Glomerular visceral epithelial cell (primary cell): ENCODE data around the gene CNKSR3.
"Not testable (repeated sequence)": the region's sequence is repeated elsewhere in the genome, so short reads cannot be mapped to it uniquely, and the experiment has no call there.

Experiments used
- DNase-seq: peaks from one replicate; pipeline ENCODE4 v3.0.0-alpha.2; 2016; ENCODE audit errors: extremely low spot score

CNKSR3 gene

GRCh38 chr6:154510144-154510905 is at the start of gene CNKSR3:
CNKSR3 (minus strand) TSS chr6:154510685; CDS start chr6:154510114, 571 bp downstream.
- peak; percentile 96 for DNase-seq

DNA sequence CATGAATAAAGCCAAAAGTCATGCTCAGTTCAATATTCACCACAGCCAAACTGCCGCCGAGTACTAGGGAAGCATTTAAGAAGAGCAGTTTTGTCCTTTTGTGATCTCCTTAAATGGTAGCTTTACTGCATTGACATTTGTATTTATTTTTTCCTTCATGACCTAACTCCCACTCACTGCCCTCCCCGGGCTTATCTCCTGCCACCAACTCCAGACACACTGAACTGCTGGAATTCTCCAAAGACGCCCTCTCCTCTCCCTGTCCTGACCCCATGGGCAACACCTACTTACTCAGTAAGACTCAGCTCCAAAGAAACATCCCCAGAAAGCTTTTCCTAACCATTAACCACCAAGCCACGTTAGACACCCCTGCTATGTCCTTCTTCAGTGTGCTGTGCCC is 48.5 kb upstream of the CNKSR3 start:
- no peak for DNase-seq

GRCh38 chr6:154558513-154558912 is 48.0 kb upstream of the CNKSR3 start:
- no peak for DNase-seq

- peak; percentile 71 for DNase-seq
Observed at GRCh38 chr6:154555073-154555677, 44.7 kb upstream of the CNKSR3 start.

DNA sequence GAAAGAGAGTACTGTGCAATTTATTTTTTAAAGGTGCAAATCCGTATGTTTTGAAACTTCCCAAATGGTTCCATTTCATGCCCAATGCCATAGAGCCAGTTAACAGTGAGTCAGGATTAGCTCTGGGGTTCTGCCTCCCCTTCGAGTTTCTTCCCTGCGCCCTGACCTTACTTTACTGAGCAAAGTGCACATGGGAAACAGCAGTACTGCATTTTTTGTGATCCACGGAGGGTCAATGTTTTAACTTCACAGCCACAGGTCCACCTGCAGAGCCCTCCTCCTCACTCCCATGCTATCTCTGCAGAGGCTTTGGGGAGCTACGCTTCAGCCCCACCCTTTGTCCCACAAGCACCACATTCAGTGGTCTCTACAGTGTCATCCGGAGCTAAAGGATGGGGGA is 44.0 kb upstream of the CNKSR3 start:
- no peak for DNase-seq

DNA sequence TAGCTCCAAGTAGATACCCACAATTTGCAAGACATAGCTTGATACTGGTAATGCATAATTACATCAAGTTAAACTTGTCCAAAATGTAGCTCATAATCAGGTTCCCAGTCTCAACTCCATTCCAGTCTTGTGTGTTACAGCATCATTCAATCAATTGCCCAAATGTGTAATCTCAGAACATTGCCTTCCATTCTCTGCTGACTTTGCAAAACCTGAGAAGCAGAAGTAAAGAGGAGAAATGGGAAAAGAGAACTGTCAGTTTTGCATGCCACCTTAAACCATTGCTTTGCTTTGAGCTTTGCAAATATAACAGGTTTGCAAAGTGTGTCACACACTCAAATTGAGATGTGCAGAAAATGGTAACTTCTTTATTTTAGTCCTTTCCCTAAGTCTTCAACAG is 40.3 kb upstream of the CNKSR3 start:
- DNase-seq, result no peak

DNA sequence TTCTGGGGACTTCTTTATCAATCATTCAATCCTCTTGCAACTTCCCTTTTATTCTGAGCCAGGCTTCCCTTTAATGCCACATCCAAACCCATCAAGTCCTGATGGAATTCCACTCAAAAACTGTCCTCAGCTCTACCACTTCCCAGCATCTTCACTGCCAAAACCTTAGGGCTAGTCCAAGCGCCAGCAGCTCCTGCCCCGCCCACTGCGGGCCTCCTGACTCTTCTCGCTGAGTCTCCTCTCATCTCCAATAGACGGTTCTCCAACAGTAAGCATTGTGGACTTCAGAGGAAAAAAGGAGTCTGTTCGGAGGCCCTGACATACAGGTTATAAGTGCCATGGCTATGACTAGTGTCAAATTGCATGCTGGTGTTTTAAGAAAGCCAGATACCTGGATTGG is 38.7 kb upstream of the CNKSR3 start:
- DNase-seq, result no peak

GRCh38 chr6:154548130-154548830 is 37.8 kb upstream of the CNKSR3 start:
- DNase-seq, result no peak

- no peak for DNase-seq
Observed at GRCh38 chr6:154543628-154544027, 33.1 kb upstream of the CNKSR3 start.

GRCh38 chr6:154542747-154543146 is 32.3 kb upstream of the CNKSR3 start:
- DNase-seq, result no peak

- not testable (repeated sequence) for DNase-seq
Observed at GRCh38 chr6:154541837-154542236, 31.4 kb upstream of the CNKSR3 start.

DNA sequence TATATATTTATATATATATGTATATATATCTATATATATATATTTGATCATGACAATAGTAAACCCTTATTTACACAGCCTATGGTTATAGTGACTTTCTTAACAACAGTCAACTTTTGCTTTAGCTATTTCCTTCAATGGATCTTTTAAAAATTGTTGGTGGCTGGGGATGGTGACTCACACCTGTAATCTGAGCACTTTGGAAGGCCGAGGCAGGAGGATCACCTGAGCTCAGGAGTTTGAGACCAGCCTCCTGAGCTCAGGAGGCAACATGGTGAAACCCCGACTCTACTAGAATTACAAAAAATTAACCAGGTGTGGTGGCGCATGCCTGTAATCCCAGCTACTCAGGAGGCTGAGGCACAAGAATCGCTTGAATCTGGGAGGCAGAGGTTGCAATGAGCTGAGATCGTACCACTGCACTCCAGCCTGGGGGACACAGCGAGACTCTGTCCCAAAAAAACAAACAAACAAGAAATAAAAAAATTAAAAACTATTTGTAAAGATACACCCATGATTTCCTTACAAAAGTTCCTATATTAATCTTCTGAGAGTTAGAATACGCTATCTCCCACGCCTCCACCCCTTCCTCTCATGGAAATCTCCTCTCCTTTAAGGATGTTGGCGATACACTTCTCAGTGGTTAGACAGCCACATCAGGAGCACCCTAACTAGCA is 29.2 kb upstream of the CNKSR3 start:
- no peak for DNase-seq

- DNase-seq, result no peak
Observed at GRCh38 chr6:154538640-154539191, 28.2 kb upstream of the CNKSR3 start.

DNA sequence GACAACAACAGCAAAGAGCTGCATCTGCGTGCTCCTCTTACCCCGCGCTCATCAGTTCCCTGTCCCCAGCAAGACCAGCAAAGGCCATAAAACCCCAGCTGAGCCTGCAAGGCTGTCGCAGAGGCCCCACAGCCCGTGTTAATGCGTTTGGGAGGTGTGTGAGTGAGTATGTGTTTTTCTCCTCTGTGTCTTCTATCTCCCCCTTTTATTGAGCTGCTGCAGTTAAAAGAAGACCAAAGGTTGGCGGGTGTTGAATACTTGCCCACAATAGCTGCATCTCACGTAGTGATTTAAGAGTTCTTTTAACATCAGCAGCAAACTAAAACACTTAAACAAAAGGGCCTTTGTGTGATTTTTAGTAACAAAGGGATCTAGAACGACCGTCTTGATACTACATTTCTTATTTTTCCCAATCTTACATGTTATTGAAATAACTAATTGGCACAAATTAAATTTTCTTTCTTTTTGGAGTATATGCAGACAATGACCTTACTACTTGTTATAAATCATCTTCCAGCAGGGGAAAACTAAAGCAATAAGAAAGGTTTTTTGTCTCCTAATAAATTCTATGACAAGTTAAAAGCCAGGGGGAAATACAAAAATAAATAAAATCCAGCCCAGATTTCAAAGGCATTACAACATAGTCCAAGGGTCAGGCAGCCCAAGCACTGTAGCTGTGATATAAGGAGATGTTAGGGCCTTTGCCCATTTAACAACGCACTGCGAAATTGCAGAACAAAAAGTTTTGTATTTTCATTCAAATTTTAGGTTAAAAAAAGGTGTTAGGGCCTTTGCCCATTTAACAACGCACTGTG is 27.2 kb upstream of the CNKSR3 start:
- DNase-seq, result no peak

DNA sequence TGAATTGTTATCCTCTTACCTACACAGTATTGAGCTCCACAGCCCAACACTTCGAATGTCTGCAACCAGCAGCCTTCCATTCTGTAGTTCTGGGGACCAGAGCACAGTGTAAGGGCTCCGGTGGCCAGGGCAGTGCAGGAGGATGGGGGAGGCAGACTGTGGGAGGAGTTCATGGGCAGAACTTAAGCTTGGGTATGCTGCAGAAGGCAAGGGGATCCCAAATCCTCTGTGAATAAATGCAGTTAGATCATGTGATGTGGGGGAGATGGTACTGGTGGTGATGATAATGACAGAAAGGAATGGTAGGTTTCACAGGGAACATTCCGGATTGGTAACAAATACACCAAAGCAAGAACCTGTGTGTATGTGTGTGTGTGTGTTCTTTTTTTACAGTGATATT is 26.5 kb upstream of the CNKSR3 start:
- DNase-seq, result no peak

DNA sequence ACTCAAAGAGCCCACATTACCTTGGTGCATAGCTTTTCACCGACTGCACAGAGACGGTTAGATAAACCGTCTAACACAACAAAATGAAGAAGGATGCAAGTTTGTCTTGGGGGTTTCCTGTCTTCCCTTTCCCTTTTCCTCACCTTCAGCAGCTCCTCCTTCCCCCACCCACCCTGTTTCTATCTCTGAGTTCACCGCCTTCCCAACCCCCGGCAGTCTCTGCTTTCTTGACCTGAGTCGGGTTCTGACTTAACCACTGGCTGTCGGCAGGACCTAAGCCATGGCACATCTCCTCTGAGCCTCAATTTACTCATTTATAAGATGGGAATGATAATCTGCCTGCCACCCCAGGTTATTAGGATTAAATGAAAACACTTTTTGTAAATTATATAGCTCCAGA is 25.8 kb upstream of the CNKSR3 start:
- no peak for DNase-seq

DNA sequence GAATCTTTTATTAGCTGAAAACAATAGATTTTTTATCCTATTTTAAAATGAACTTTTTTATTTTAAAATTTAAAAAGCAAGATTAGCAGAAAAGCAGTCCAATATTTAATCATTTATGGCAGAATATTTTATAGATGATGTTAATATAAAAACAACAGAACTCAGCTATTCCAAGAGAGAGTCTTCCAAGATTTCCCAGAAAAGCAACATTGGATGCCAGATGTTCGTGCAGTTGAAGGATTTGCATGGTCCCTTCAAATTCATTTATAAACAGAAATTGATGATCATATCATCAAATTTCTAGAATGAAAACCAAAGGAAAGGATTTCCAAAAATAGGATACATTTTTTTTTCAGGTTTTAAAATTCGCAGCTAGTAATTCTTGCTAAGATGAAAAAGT is 25.4 kb upstream of the CNKSR3 start:
- no peak for DNase-seq

DNA sequence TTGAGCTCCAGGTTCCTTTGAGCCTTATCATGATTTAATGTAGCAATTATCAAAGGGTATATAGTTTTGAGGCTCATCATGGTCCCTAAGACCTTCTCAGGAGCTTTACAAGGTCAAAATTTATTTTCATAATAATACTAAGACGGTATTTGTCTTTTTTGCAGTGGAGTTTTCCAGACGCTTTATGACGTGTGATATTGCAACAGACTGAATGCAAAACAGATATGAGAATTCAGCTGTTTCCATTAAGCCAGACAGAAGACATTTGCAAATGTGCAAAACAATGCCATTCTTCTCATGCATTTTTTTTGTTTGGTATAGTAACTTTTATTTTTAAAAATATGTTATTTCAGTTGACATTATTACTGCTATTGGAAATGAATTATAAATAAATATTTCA is 24.7 kb upstream of the CNKSR3 start:
- DNase-seq, result no peak

DNA sequence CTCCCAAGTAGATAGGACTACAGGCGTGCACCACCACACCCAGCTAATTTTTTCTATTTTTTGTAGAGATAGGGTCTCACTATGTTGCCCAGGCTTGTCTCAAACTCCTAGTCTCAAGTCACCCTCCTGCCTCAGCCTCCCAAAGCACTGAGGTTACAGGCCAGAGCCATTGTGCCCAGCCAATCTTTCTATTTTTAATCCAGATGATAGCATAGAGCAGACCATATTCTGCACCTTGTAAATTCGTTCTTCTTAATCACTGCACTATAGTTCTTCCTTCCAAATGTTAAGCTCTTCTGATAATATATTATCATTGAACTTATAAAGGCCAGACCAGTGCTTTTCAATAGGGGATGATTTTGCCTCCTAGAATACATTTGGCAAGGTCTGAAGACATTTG is 24.0 kb upstream of the CNKSR3 start:
- DNase-seq, result no peak

- no peak for DNase-seq
Observed at GRCh38 chr6:154532426-154532825, 21.9 kb upstream of the CNKSR3 start.

GRCh38 chr6:154529957-154530356 is 19.5 kb upstream of the CNKSR3 start:
- no peak for DNase-seq
